VCaP (cell line): ENCODE data around the gene SLC15A1.
"Not testable (repeated sequence)": the region's sequence is repeated elsewhere in the genome, so short reads cannot be mapped to it uniquely, and the experiment has no call there.

Source experiments
- H3K27ac ChIP-seq: fragments of 450-650 bp; 2 replicates; pipeline ENCODE4 v1.5.1; 2017
- TF ChIP-seq, protein P1 (sequence below): fragments of 450-650 bp; conservative IDR thresholded peaks from 2 replicates; pipeline ENCODE4 v1.5.1; 2017; ENCODE audit warnings: mild to moderate bottlenecking, moderate library complexity

The SLC15A1 gene

DNA sequence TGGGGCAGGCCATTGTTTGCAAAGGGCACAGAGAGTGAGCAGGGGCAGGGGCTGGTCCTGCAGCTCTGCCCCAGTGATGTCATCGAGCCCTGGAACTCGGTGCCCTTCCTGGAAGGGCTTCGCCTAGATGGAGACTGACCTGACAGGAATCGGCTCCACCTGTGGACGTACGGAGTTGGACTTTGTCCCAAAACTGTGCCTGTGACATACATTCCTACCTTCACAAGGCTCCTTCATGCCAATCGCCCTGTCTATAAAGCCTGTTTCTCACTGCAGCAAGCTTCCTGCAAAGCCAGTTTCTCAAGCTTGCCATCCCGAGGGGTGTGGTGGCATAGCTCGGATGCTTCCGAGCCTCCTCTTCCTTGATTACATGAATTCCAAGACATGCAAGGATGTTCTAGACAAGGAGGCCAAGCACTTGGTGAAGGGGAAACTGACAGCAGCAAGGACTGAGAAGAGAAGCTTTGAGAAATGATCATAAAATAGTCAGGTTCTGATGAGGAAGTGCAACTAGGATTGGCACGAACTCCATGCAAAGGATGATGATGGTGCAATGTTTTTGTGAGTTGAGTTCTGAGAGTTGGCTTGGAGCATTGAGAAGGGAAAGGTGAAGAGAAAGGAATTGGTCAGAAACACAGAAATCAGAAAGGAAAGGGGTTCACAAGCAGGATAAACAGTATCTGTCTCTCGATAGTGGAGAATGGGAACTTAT, 101.9 kb downstream of the SLC15A1 start:
- peak overlapping the region; percentile 62 for H3K27ac ChIP-seq
- TF ChIP-seq, protein P1, sequence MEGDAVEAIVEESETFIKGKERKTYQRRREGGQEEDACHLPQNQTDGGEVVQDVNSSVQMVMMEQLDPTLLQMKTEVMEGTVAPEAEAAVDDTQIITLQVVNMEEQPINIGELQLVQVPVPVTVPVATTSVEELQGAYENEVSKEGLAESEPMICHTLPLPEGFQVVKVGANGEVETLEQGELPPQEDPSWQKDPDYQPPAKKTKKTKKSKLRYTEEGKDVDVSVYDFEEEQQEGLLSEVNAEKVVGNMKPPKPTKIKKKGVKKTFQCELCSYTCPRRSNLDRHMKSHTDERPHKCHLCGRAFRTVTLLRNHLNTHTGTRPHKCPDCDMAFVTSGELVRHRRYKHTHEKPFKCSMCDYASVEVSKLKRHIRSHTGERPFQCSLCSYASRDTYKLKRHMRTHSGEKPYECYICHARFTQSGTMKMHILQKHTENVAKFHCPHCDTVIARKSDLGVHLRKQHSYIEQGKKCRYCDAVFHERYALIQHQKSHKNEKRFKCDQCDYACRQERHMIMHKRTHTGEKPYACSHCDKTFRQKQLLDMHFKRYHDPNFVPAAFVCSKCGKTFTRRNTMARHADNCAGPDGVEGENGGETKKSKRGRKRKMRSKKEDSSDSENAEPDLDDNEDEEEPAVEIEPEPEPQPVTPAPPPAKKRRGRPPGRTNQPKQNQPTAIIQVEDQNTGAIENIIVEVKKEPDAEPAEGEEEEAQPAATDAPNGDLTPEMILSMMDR = no peak

- TF ChIP-seq, protein P1 = no peak
Observed at GRCh38 chr13:98649861-98650260, 102.6 kb downstream of the SLC15A1 start.

DNA sequence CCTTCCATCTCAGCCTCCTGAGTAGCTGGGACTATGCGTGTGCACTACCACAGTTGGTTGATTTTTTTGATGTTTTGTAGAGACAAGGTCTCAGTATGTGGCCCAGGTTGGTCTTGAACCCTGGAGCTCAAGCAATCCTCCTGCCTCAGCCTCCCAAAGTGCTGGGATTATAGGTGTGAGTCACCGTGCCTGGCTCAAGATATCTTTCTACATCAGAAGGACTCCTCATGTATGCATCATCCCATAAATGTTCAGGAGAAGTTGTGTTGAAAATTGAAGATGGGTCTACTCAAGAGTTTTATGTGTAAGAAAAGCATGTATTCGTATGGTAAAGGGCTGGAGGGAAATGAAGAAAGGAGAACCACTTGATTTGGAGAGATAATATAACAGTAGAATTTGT, 103.8 kb downstream of the SLC15A1 start:
- TF ChIP-seq, protein P1 = no peak
- H3K27ac ChIP-seq = peak overlapping the region; percentile 23

More at GRCh38 chr13:98649861-98650260, 102.6 kb downstream of the SLC15A1 start:
- H3K27ac ChIP-seq = peak overlapping the region; percentile 62

- peak overlapping the region; percentile 23 for H3K27ac ChIP-seq
- TF ChIP-seq, protein P1 = no peak
Observed at GRCh38 chr13:98648141-98648540, 104.3 kb downstream of the SLC15A1 start.

DNA sequence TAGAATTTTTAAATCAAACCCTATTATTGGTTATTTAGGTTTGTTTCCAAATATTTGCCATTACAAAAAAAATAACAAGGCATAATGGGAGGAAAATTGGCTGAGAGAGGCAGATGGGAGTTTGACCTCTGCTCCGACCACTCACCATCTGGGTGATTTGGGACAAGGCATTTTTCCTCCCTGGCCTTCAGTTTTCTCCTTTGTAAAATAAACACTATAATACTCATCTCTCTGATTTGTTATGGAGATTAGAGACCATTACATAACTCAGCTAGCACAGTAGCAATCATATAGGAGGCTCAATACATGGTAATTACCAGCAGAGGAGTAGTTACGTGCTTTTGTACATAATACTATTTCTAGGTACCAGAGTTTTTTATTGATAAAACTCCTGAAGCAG, 105.4 kb downstream of the SLC15A1 start:
- TF ChIP-seq, protein P1 = no peak
- H3K27ac ChIP-seq = peak overlapping the region; percentile 23; the same call in 1 of the 2 replicates

- no peak overlapping the region for H3K27ac ChIP-seq
- TF ChIP-seq, protein P1 = no peak
Observed at GRCh38 chr13:98643479-98643878, 109.0 kb downstream of the SLC15A1 start.

- H3K27ac ChIP-seq = no peak overlapping the region
- TF ChIP-seq, protein P1 = no peak
Observed at GRCh38 chr13:98641075-98641474, 111.4 kb downstream of the SLC15A1 start.

DNA sequence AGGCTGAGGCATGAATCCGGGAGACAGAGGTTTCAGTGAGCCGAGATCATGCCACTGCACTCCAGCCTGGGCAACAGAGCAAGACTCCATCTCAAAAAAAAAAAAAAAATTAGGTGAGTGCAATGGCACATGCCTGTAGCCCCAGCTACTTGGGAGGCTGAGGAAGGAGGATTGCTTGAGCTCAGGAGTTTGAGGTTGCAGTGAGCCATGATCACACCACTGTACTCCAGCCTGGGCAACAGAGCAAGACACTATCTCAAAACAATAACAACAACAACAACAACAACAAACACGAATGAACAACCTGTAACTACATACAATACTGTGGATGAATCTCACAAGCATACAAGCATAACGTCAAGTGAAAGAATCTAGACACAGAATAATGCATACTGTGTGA, 112.7 kb downstream of the SLC15A1 start:
- H3K27ac ChIP-seq = not testable (repeated sequence)

GRCh38 chr13:98638352-98638751, 114.1 kb downstream of the SLC15A1 start:
- H3K27ac ChIP-seq = not testable (repeated sequence)
